Measurements from ENCODE around the gene CD300A.
A peak's percentile ranks its signal among the peaks of the same experiment; 100 is the strongest.

DNA sequence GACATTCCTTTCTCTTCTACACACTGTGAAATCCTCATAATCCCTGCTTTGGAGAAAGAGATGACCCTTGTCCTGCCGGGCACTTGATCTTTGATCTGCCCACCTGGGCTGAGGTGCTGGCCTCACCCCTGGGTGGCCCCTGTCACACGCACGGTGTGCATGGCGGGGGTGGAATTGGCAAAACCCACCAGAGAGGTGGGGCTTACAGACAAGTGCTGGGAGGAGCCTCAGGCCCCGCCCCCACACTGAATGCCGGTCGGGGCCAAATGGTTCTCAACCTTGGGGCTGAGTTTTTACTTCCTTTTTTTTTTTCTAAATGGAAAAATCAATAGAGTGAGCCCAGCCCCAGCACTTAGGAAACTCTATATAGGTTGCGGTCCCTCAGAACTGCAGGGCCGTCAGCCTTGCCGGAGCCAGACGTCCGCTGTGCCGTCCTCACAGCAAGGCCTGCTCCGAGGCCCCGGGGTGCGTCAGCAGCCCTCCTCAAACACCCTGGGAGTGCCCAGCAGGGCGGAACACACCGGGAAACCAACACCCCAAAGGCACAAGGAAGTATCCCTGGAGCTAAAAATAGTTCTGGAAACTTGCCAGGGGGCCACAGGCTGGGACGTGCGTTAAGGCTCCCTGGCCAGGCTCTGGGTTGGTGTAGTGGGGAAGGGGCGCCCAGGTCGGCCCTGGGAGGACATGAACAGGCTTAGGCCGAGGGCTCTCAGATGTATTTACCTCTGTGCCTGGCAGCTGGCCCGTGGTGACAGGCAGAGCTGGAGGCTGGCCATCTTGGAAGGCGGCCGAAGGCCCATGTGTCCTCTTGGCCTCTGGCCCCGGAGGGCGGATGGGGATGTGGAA is 23.5 kb upstream of the CD300A start:
- TF ChIP-seq POLR2AphosphoS5 (IDR thresholded peaks at IDR 0.05), result peak; percentile 81 to 95 (median 91)
- peak in 1 of 3 donors; percentile 76 for TF ChIP-seq POLR2A (IDR thresholded peaks at IDR 0.05)

Measured in spleen (tissue), 3 donors.